CMK (cell line): ENCODE data around the gene EIF2B5.

Experiments used
- DNase-seq: peaks from one replicate; pipeline ENCODE4 v3.0.0-alpha.2; 2010; ENCODE audit warnings: low read depth

Gene EIF2B5

GRCh38 chr3:184174284-184174645, 39.1 kb downstream of the EIF2B5 start:
- no peak for DNase-seq

GRCh38 chr3:184174646-184175492, 39.7 kb downstream of the EIF2B5 start, which contains the start of gene AP2M1:
AP2M1 (plus strand) TSS chr3:184174855; CDS start chr3:184176994, 2,139 bp downstream.
- peak; percentile 89 for DNase-seq

- no peak for DNase-seq
Observed at GRCh38 chr3:184175506-184175905, 40.3 kb downstream of the EIF2B5 start.

GRCh38 chr3:184175981-184176376, 40.8 kb downstream of the EIF2B5 start:
- DNase-seq, result no peak

- DNase-seq, result no peak
Observed at GRCh38 chr3:184176377-184177330, 41.5 kb downstream of the EIF2B5 start.

- no peak for DNase-seq
Observed at GRCh38 chr3:184177331-184177731, 42.2 kb downstream of the EIF2B5 start.

- DNase-seq, result no peak
Observed at GRCh38 chr3:184177767-184178306, 42.7 kb downstream of the EIF2B5 start.

- no peak for DNase-seq
Observed at GRCh38 chr3:184178521-184179138, 43.5 kb downstream of the EIF2B5 start.

- no peak for DNase-seq
Observed at GRCh38 chr3:184180165-184180564, 45.0 kb downstream of the EIF2B5 start.

- no peak for DNase-seq
Observed at GRCh38 chr3:184181596-184181995, 46.4 kb downstream of the EIF2B5 start.

GRCh38 chr3:184183679-184184078, 48.5 kb downstream of the EIF2B5 start:
- DNase-seq, result no peak

- no peak for DNase-seq
Observed at GRCh38 chr3:184184546-184185230, 49.5 kb downstream of the EIF2B5 start.

GRCh38 chr3:184185461-184186183, 50.5 kb downstream of the EIF2B5 start:
- DNase-seq, result peak; percentile 96

GRCh38 chr3:184186184-184186901, 51.2 kb downstream of the EIF2B5 start, which contains the start of gene ABCF3:
ABCF3 (plus strand) TSS chr3:184186199; CDS start chr3:184186208, 9 bp downstream.
- DNase-seq, result no peak

- DNase-seq, result no peak
Observed at GRCh38 chr3:184186902-184187207, 51.7 kb downstream of the EIF2B5 start.

GRCh38 chr3:184188080-184188479, 52.9 kb downstream of the EIF2B5 start:
- DNase-seq, result no peak

GRCh38 chr3:184189421-184189820, 54.3 kb downstream of the EIF2B5 start:
- no peak for DNase-seq

- no peak for DNase-seq
Observed at GRCh38 chr3:184192889-184193288, 57.7 kb downstream of the EIF2B5 start.

GRCh38 chr3:184193991-184194539, 58.9 kb downstream of the EIF2B5 start:
- DNase-seq, result no peak
